Measurements from ENCODE around the gene WIF1. TPM values are rescaled to one million over a fixed set of nuclear protein-coding genes. Genes with fewer than 3 reads are reported as not detected.
A peak's percentile ranks its signal among the peaks of the same experiment; 100 is the strongest.

WIF1 gene
- total and polyA plus RNA-seq, 2 of the 4 experiments (the other 2 are of a cell fraction): not detected

GRCh38 chr12:65119063-65119462 lies 2.0 kb downstream of the WIF1 start:
- Histone ChIP-seq H2BK20ac (ENCODE audit: low read depth, low read length) (no peak overlapping the region), H4K8ac (ENCODE audit: low read depth in 2 of 2, low read length in 2 of 2) (no peak overlapping the region), H3K4me3 (ENCODE audit: insufficient read depth, low read depth, low read length) (no peak overlapping the region), H3K18ac (ENCODE audit: low read depth, low read length) (no peak overlapping the region), H4K5ac (ENCODE audit: low read depth, low read length) (no peak overlapping the region), H2AK9ac (replicated peaks; ENCODE audit: low read depth, low read length, poor library complexity) (no peak overlapping the region), H3K9me1 (ENCODE audit: insufficient read depth, low read length) (peaks cover 2% of the 10 kb centered on the region; the same call in 1 of the 2 replicates), H3K27me3 (ENCODE audit: control insufficient read depth, insufficient read depth, low read length) (peaks cover 44% of the 10 kb centered on the region), H3K4ac (ENCODE audit: low read depth, low read length) (no peak overlapping the region), H2AK5ac (ENCODE audit: low read depth, low read length) (no peak overlapping the region), H2AFZ (replicated peaks; ENCODE audit: low read length, poor library complexity) (no peak overlapping the region), H4K20me1 (ENCODE audit: insufficient read depth, low read length) (no peaks in the 10 kb centered on the region), H2BK15ac (ENCODE audit: low read depth, low read length) (no peak overlapping the region), H3K4me1 (ENCODE audit: control insufficient read depth, insufficient read depth, low read length) (peaks cover 3% of the 10 kb centered on the region), H3K23ac (ENCODE audit: low read depth, low read length) (no peak overlapping the region), H3K4me2 (ENCODE audit: low read depth, low read length) (no peak overlapping the region), H2BK120ac (ENCODE audit: low read depth, low read length) (no peak overlapping the region), H3K9me3 (ENCODE audit: control insufficient read depth, insufficient read depth, low read length) (no peaks in the 10 kb centered on the region), H3K14ac (replicated peaks; ENCODE audit: low read depth, low read length) (no peak overlapping the region), H3K79me1 (ENCODE audit: low read depth in 1 of 2, low read length in 2 of 2) (no peaks in the 10 kb centered on the region), H3K36me3 (ENCODE audit: control insufficient read depth, insufficient read depth, low read length) (no peaks in the 10 kb centered on the region), H3K9ac (ENCODE audit: low read depth, low read length) (no peak overlapping the region), H3K27ac (ENCODE audit: insufficient read depth, low read length) (no peak overlapping the region), H3K56ac (ENCODE audit: extremely low read depth, insufficient read depth, low read length) (no peak overlapping the region), H2BK5ac (ENCODE audit: low read depth, low read length, poor library complexity, severe bottlenecking) (no peak overlapping the region), H4K91ac (ENCODE audit: insufficient read depth, low read depth, low read length) (no peak overlapping the region)
- WGBS, 2 experiments (ENCODE audit: extremely low coverage in 2 of 2, insufficient read length in 1 of 2): no CpG with 5 or more reads among the region's 3 CpGs
- DNase-seq (no peak), ATAC-seq (ENCODE audit: low read depth) (no peak)
- TF ChIP-seq ELK1 (IDR thresholded peaks at IDR 0.05; ENCODE audit: borderline replicate concordance, low read depth, low read length) (no peak), CEBPB (IDR thresholded peaks at IDR 0.05; ENCODE audit: low read depth, low read length) (0 out of 2 replicates have a peak, but pooled peaks have one; percentile 15), RAD21 (IDR thresholded peaks at IDR 0.05; ENCODE audit: low read length) (no peak), MAFK (IDR thresholded peaks at IDR 0.05; ENCODE audit: low read depth, low read length) (no peak), RCOR1 (IDR thresholded peaks at IDR 0.05; ENCODE audit: insufficient replicate concordance, low read length) (no peak)
- BruUV-seq (replicated peaks): no TSS peak
- dilution Hi-C loops (cut with HindIII; ENCODE audit: low sequenced_read_pairs, unreplicated experiment) (no loop called here), in situ Hi-C loops (cut with MboI; ENCODE audit: low sequenced_read_pairs) (no loop called here), intact Hi-C loops (cut with micrococcal nuclease) (no loop called here)
- POLR2A ChIA-PET (ENCODE audit: unreplicated experiment): no interaction called here
- CTCF ChIA-PET: interaction anchor here (0.6 kb wide), 1 partner anchor 29 kb away, joined by 5 read pairs; no protein-coding TSS in a partner anchor

Measured in IMR-90 (cell line).